Activated T-cell treated with anti-CD3 and anti-CD28 coated beads for 24 hours (primary cell): ENCODE measurements around the gene FBLL1.
"Not testable (repeated sequence)": the region's sequence is repeated elsewhere in the genome, so short reads cannot be mapped to it uniquely, and the experiment has no call there.

Experiments
- DNase-seq: peaks from one replicate; pipeline ENCODE4 v3.0.0-alpha.2; 2020; ENCODE audit warnings: low read depth

The FBLL1 gene

DNA sequence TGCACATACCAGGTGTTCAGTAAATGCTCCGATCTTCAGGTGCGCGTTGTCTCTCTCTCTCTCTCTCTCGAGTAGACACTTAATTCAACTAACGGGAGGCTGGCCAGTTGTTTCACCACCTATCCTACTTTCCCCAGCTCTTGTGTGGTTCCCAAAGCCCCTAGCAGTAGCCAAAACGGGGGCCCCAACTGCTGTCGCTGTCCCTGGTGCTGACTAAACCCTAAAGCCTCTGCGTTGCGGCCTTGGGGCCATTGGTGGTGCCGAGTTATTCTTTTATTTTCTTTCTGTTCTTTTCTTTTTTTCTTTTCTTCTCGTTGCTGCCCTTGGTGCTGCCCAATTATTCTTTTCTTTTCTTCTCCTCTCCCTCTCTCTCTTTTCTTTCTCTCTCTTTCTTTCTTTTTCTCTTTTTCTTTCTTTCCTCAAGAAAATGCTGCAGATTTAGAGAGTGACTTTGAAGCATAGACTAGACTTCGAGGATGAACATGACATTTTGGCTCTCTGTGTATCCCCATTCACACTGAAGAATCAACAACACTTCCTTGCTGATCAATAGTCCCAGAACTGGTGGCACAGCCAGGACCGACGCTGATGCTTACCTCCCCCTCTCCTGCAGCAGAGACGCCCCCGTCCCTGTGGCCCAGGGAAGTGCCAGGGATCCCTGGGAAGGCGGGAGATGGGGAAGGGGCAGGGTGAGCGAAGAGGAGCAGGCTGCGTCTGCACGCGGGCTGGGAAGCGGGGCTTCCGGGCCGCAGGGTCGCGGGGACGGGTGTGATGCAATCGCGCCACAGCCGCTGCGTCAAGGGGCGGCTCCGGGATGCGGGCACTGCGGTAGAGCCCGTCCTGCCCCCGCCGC lies at the start of gene FBLL1:
Gene FBLL1, plus strand, starts transcription at position 785 of the 853 bp plus-strand sequence. CDS start 200 bp downstream, outside the sequence.
- DNase-seq: no peak

DNA sequence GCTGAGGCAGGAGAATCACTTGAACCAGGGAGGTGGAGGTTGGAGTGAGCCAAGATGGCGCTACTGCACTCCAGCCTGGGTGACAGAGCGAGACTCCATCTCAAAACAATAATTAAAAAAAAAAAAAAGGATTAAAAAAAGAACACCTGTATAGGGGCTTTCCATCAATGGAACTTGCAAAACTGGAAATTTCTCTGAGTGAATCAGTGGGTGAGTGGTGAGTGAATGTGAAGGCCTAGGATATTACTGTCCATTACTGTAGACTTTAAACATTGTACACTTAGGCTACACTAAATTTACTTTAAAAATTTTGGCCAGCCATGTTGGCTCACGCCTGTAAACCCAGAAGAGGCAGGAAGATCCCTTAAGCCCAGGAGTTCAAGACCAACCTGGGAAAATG lies 48.5 kb upstream of the FBLL1 start:
- DNase-seq: no peak

DNA sequence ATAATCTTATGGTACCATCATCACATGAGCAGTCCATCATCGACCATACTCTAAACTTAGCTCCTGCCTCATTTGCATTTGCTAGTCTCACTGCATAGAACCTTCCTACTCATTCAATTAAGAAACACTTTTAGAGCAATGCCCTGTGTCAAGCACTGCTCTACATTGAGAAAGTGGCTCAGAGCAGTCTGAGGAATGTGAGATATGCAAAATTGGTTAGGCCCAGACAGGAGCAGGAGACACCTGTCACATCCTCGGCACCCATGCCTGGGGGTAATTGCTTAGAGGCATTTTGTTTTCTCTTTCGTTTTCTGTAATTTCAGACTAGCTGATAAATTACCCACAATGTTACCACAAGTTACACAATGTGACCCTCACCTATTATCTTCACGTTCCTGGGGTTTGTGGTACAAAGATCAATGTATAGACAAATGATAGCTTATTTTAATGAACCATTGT lies 47.7 kb upstream of the FBLL1 start:
- DNase-seq: no peak

DNA sequence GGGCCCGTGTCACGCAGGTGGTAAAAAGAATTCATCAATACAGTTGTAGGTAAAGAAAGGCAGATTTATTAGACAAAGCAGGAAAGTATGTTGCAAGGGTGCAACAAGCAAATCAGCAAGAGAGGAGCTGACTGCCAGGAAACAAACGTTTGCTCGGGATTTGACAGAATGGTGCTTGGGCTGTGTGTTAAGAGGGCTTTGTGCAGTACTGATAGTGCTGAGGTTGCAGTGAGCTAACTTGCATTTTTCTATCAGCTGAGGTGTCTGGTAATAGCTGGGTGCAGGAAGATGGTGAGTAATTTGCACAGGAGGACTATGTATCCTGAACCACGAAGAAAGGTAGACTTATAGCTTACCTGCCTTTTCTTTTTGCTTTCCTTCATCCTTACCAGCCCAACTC lies 46.7 kb upstream of the FBLL1 start:
- no peak for DNase-seq

DNA sequence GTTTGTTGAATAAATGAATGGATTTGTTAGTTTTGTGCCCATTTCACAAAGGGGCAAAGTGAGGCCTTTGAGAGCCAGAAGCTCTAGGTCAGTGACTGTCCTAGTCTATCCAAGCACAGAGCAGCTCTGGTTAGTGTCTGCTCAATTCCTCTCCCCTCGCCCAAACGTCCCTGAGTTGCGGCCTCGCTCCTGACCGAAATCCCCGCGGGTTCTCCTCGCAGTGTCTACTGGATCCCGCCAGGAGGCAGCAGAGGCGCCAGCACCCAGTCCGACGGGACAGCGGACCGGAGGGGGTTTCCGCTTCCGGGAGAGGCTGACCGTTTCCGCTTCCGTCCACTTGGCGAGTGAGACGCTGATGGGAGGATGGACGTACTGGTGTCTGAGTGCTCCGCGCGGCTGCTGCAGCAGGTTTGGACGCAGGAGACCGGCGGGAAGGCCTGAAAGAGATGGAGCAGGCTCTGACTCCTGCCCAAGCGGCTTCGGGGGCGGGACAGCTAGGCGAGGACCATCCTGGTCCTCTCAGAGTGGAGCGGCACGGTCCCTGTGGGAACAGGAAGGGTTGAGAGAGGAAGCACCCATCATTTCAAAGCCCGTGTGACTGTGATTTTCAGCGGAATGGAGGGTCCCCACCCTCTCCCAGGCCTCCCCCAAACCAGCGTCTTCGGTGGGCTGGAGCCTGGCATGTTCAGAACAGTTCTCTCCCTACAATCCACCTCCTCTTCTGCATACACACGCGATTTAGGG lies 42.8 kb upstream of the FBLL1 start, which contains the start of gene RARS1:
Gene RARS1, plus strand, starts transcription at position 336 of the 744 bp plus-strand sequence. Its CDS starts 28 bp downstream, at position 364.
- peak; percentile 89 for DNase-seq

DNA sequence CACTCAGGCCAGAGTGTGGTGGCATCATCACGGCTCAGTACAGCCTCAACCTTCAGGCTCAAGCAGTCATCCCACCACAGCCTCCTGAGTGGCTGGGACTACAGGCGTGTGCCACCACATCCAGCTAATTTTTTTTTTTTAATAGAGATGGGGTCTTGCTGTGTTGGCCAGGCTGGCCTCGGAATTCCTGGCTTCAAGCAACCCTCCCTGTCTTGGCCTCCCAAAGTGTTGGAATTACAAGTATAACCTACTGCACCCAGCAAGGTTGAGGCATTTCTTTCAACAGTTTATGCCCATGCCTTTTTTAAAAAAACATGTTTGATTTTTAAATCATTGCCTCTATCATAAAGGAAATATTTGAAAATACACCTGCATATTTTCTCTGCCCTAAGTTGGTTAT lies 40.0 kb upstream of the FBLL1 start:
- no peak for DNase-seq

DNA sequence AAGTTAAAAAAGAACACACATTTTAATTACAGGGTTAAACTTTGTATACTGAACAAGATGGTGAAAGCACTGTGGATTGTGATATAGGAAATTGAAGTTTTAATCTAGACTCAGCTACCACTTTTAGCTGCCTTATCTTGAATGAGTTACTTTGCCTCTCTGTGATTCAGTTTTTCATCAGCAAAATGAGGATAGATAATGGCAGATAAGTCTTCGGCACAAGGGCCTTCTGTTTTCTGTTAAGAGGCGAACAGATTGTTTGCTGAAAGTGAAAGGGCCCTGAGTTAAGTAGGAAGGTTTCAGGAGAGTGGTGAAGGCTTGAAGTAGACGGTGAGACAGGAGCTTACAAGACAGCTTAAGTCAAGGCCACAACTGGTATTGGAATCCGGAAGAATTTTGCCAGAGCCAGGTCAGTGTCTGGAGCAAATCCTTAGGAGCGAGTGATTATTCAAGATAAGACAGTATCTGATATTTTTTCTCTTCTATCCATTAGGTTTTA lies 35.0 kb upstream of the FBLL1 start:
- no peak for DNase-seq

DNA sequence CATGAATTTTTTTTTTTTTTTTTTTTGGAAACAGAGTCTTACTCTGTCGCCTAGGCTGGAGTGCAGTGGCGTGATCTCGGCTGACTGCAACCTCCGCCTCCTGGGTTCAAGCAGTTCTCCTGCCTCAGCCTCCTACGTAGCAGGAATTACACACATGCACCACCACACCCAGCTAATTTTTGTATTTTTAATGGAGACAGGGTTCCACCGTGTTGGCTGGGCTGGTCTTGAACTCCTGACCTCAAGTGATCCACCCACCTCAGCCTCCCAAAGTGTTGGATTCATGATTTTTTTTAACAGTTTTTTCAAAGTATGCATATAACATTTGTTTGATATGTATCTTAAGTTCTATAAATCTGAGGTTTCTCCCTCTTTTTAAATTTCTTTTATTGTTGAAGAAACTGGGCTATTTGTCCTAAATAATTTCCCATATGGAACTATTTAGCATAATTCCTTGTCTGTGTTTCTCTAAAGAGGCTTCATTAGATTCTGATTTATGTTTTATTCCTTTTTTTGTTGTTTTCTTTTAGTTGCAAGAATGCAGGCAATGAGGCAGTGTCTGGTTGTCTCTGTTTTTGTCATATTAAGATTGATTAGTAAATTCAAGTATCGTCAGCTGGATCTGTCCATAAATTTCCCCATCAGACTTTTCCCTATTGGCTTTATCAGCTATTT lies 26.4 kb upstream of the FBLL1 start:
- DNase-seq: no peak

DNA sequence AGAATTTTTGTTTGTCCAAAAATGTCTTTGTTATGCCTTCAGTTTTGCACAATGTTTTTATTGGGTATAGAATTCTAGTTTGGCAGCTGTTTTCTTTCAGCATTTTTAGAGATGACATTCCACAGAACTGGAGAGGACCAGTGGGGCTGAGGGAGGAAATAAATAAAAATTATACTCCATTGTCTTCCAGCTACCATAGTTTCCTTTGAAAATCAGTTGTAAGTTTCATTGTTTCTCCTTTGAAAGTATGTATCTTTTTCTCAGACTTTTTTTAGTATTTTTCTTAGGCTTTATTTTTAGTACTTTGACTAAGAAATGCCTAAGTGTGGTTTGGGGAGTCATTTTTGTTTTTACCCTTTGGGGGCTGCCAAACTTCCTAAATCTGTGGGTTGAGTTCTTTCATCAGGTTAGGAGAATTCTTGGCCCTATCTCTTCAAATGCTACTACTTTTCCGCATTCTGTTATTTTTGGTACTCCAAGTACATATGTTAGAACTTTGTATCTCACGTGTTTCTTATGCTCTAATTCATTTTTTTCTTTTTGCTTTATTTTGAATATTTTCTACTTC lies 15.2 kb upstream of the FBLL1 start:
- no peak for DNase-seq

DNA sequence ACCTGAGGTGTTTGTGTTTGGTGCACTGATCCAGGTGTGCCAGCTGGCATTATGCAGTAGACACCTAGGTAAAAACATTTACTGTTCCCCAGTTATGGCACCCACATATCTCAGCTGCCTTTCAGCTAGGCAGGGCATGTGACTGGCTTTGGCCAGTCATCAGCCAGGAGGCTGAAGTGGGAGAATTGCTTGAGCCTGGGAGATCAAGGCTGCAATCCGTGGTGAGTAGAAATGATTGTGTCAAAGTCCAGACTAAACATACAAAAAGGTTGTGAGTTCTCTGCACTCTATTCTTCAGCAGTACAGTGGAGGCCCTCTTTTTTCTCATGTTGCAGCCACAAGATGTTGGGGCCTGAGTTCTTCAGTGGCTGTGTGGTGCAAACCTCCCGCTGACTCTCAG lies 3.2 kb upstream of the FBLL1 start:
- DNase-seq: no peak

DNA sequence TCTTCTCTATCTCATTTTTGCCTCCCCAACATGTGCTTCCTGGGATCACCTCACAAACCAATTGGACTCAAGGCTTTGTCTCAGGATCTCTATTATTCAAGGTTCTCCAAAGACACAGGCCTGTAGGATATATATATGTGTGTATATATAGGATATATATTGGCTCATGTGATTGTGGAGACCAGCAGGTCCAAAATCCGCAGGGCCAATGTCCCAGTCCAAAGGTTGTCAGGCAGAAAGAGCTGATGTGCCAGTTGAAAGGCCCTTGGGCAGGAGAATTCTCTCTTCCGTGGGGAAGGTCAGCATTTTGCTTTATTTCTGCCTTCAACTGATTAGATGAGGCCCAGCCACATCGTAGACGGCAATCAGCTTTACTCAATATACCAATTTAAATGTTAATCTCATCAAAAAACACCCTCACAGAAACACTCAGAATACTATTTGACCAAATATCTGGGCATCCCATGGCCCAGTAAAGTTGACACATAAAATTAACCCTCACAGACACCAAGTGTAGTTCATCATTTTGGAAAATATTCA lies 1.3 kb upstream of the FBLL1 start:
- no peak for DNase-seq

DNA sequence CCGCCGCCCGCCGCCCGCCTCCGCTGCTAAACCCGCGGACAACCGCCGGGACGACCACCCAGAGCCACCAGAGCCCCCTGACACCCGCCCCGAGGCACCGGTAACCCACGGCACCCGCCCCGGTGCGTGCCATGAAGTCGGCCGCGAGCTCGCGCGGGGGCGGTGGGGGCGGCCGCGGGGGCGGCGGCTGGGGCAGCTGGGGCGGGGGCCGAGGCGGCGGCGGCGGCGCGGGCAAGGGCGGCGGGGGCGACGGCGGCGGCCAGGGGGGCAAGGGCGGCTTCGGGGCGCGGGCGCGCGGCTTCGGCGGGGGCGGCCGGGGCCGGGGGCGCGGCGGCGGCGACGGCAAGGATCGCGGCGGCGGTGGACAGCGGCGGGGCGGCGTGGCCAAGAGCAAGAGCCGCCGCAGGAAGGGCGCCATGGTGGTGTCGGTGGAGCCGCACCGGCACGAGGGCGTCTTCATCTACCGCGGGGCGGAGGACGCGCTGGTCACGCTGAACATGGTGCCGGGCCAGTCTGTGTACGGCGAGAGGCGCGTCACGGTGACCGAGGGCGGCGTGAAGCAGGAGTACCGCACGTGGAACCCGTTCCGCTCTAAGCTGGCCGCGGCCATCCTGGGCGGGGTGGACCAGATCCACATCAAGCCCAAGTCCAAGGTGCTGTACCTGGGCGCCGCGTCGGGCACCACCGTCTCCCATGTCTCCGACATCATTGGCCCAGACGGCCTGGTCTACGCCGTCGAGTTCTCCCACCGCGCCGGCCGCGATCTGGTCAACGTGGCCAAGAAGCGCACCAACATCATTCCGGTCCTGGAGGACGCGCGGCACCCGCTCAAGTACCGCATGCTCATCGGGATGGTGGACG lies 499 bp downstream of the FBLL1 start:
- no peak for DNase-seq

DNA sequence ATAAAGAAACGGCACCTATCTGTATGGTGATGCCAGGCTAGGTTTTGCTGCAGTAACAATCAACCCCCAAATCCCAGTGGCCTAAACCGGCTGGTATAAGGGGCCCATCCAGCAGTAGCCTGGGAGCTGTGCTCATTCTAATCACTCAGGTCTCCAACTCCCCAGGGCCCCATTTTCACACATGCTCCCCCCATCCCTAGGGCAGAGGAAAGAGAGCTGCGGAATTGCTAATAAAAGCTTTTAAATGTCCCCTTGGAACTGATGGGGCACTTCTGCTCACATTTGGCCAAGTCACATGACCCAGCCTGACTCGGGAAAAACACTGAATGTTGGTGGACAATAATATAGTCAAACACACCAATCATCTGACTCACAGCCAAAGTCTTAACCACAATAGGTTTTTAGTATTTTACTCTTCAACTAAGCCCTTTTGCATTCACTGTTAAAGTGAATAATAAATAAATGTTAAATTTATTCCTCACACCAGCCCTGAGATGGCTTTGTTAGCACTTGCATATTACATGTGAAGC lies 1.6 kb downstream of the FBLL1 start:
- DNase-seq: no peak

DNA sequence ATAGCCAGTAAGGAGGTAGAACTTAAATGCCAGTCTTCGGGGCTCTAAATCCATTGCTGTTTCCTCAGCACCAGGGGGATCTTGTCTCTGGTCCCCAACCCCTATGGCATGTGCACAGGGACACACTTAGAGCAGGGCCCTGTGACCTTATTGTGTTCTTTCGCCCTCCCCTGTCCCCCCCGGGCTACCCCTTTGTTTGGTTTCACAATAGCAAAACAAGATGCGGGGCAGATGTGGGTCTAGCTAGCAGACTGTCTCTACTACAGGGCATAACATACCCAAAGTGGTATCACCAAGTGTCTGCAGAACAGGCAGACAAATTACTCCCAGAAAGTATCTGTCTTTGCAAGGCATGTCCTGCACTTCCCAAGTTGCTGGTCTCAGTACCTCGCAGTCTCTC lies 2.1 kb downstream of the FBLL1 start:
- DNase-seq: no peak

DNA sequence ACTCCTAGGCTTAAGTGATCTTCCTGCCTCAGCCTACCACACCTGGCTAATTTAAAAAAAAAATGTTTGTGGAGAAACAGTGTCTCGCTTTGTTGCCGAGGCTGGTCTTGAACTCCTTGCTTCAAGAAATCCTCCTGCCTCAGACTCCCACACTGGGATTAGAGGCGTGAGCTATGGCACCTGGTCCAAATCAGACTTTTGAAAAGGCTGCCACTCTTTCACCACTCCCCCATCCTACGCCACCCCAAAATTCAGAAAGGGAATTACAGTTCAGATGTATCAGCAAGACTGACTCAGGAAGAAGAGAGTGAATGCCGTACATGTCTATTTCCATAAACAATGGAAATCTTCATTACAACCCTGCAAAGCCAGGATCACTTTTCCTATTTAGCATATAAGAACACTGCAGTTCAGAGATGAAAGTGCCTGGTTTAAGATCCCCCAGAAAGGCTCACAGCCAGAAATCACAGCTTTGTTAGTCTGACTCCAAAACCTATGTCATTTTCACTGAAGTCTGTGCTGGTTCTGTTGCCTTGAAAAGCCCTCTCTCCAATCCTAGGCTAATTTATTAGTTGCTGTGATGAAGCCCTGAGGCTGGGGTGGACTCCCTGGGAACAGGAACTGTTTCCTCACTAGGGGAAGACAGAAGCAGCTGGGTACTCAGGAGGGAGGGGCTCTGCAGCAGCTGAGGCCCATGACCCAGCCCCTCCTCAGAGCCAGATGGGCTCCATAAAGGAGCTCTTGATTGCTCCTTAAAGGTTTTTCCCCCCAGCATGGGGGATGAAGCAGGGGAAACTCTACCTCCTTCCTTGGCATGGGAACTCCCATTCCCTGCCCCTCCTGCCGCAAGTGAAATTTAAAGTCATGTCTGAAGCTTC lies 3.1 kb downstream of the FBLL1 start:
- DNase-seq: no peak

DNA sequence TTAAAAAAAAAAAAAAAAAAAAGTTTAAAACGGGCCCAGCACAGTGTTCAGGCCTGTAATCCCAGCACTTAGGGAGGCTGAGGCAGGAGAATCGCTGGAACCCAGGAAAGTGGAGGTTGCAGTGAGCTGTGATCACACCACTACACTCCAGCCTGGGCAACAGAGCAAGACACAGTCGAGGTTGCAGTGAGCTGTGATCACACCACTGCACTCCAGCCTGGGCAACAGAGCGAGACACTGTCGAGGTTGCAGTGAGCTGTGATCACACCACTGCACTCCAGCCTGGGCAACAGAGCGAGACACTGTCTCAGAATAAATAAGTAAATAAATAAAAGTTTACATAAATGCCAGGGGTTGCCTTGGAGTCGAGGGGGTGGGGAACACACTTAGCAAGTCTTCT lies 5.2 kb downstream of the FBLL1 start:
- not testable (repeated sequence) for DNase-seq

DNA sequence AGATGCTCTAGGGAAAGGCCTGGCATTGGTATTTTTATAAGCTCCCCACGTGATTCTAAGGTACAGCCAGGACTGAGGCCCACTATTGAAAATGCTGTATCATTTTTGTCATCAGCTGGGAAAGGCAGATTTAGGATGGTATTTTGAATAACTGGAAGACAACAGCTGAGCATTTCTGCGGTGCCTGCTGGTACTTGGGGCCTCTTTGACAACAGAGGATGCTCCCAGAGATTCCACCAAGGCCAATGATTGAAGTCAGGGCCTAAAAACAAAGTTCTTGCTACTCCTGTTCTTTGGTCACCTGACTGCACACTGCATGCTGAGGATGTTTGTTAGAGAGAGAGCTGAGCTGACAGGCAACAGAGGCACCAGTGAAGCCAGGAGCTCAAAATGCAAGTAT lies 8.1 kb downstream of the FBLL1 start:
- no peak for DNase-seq

DNA sequence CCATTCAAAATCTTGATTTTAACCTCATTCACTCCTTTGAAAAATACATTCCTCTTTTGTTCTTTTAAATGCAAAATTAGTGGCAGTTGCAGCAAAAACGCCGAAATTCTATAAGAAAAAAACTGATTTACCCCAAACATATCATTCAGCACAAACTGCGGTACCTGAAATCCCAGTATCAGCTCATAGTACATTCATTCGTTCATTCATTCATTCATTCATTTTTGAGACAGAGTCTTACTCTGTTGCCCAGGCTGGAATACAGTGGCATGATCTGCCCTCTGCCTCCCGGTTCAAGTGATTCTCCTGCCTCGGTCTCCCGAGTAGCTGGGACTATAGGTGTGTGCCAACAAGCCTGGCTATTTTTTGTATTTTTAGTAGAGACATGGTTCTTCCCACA lies 20.4 kb downstream of the FBLL1 start:
- DNase-seq: no peak

DNA sequence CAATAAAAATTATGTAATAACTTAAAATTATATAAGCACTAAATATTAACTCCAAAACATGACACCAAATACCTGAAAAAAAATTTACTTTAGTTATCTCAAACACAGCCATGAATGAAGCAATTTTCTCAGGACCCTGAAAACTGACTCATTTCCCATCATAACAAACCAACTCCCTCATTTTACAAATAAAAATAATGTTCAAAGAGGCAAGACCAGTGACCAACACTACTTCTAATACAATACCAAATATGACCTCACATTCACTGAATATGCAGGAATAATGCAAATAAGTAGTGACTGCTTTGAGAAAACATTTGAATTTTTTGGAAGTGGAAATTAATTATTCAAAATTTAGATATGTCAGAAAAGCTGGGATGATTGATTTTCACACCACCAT lies 21.6 kb downstream of the FBLL1 start:
- no peak for DNase-seq

DNA sequence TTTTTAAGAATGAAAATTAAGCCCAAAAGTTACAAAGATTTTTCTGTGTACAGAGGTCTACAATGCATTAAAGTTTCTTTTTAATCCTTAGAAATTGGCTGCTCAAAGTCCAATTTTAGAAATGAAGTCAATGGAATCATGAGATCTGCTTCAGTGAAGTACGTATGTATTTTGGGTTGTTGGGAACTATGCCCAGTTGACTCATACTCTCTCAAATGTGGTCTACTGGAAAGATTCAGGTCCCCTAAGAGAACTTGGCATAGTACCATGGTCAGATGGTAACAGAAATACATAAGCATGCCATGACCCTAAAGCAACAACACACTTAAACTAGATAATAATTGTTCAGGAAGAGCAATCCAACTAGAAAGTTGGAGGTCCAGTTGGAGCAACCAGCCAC lies 23.0 kb downstream of the FBLL1 start:
- no peak for DNase-seq
